ENCODE results near the gene GALP.

GRCh38 chr19:56142087-56142787 lies 33.6 kb upstream of the GALP start:
- no peak for TF ChIP-seq CTCF (IDR thresholded peaks at IDR 0.05; ENCODE audit: low read depth, low read length, missing input control)
- peak in 1 of 2 donors; percentile 65 for TF ChIP-seq GABPA (IDR thresholded peaks at IDR 0.05 in 1 of 2, conservative IDR thresholded peaks at IDR 0.05 in 1 of 2)
- peak; percentile 73 to 93 for TF ChIP-seq JUND (IDR thresholded peaks at IDR 0.05)
- TF ChIP-seq MAX (IDR thresholded peaks at IDR 0.05) = peak; percentile 90
- peak; percentile 98 for TF ChIP-seq SP1 (IDR thresholded peaks at IDR 0.05)
- TF ChIP-seq YY1 (IDR thresholded peaks at IDR 0.05) = peak; percentile 83
- TF ChIP-seq EGR1 (IDR thresholded peaks at IDR 0.05; ENCODE audit: low read depth in 2 of 2) = peak in 1 of 2 donors; percentile 48
- peak; percentile 63 for TF ChIP-seq REST (IDR thresholded peaks at IDR 0.05)
- peak; percentile 45 to 54 for TF ChIP-seq RAD21 (IDR thresholded peaks at IDR 0.05)
- peak; percentile 81 for TF ChIP-seq ZBTB33 (IDR thresholded peaks at IDR 0.05)
- peak; percentile 35 for TF ChIP-seq TAF1 (conservative IDR thresholded peaks at IDR 0.05)
- peak; percentile 83 for TF ChIP-seq FOXA1 (IDR thresholded peaks at IDR 0.05)
- TF ChIP-seq HNF4G (IDR thresholded peaks at IDR 0.05) = peak; percentile 83
